Fibroblast of lung (primary cell): ENCODE results near the gene TMEM196.

Experiments
- EZH2 ChIP-seq: IDR thresholded peaks from 2 replicates; pipeline ENCODE4 v1.5.1; 2012; ENCODE audit warnings: low read length, control low read depth, mild to moderate bottlenecking; ENCODE audit errors: missing control alignments
- TF ChIP-seq, protein P1 (sequence below), 2 donors: IDR thresholded peaks in 1 of 2; conservative IDR thresholded peaks in 1 of 2; 1 replicate in 1 of 2; 2 replicates in 1 of 2; pipeline ENCODE4 v1.5.1; 2011 to 2012; ENCODE audit warnings: low read length in 2 of 2, control low read depth in 1 of 2, inconsistent platforms in 1 of 2, low read depth in 1 of 2, mild to moderate bottlenecking in 1 of 2

DNA sequence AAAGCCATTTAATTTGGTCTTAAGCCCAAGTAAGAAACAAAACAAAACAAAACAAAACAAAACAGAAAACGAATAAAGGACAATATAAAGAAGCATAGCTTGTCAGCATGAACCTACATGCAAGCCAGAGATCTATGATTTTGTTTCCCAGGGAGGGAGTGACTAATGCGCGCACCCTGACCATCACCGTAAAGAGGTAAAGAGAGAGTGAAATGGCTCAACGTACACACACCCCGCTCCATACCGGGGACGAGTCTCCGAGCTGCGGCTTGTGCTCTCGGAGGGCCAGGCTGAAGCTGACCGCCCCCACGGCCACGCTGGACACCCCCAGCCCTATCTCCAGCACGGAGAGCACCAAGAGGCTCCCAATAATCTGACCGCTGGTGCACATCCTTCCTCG is 1.1 kb downstream of the TMEM196 start:
- TF ChIP-seq EZH2: no peak
- TF ChIP-seq, protein P1, sequence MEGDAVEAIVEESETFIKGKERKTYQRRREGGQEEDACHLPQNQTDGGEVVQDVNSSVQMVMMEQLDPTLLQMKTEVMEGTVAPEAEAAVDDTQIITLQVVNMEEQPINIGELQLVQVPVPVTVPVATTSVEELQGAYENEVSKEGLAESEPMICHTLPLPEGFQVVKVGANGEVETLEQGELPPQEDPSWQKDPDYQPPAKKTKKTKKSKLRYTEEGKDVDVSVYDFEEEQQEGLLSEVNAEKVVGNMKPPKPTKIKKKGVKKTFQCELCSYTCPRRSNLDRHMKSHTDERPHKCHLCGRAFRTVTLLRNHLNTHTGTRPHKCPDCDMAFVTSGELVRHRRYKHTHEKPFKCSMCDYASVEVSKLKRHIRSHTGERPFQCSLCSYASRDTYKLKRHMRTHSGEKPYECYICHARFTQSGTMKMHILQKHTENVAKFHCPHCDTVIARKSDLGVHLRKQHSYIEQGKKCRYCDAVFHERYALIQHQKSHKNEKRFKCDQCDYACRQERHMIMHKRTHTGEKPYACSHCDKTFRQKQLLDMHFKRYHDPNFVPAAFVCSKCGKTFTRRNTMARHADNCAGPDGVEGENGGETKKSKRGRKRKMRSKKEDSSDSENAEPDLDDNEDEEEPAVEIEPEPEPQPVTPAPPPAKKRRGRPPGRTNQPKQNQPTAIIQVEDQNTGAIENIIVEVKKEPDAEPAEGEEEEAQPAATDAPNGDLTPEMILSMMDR (conservative IDR thresholded peaks at IDR 0.05 in 1 of 2, IDR thresholded peaks at IDR 0.05 in 1 of 2; ENCODE audit: low read depth in 1 of 2, low read length in 2 of 2): no peak
